HG02623 (cell line): ENCODE measurements around the gene TBL1XR1.
"Not testable (repeated sequence)": the region's sequence is repeated elsewhere in the genome, so short reads cannot be mapped to it uniquely, and the experiment has no call there.

Source experiments
- ATAC-seq: cut with Tn5 transposase; IDR thresholded peaks from one replicate; pipeline ENCODE4 v1.9.1; 2021; ENCODE audit warnings: moderate library complexity; ENCODE audit not compliant: unreplicated experiment

The TBL1XR1 gene

GRCh38 chr3:177144922-177145321 is 52.4 kb downstream of the TBL1XR1 start:
- ATAC-seq: peak; percentile 68

GRCh38 chr3:177141899-177142646 is 55.2 kb downstream of the TBL1XR1 start:
- no peak for ATAC-seq

- ATAC-seq: no peak
Observed at GRCh38 chr3:177141471-177141870, 55.8 kb downstream of the TBL1XR1 start.

- not testable (repeated sequence) for ATAC-seq
Observed at GRCh38 chr3:177139220-177139619, 58.1 kb downstream of the TBL1XR1 start.

- no peak for ATAC-seq
Observed at GRCh38 chr3:177137774-177138705, 59.2 kb downstream of the TBL1XR1 start.

- ATAC-seq: no peak
Observed at GRCh38 chr3:177136741-177137140, 60.5 kb downstream of the TBL1XR1 start.

- no peak for ATAC-seq
Observed at GRCh38 chr3:177135841-177136492, 61.3 kb downstream of the TBL1XR1 start.

- no peak for ATAC-seq
Observed at GRCh38 chr3:177134816-177135210, 62.5 kb downstream of the TBL1XR1 start.

- ATAC-seq: no peak
Observed at GRCh38 chr3:177133860-177134815, 63.1 kb downstream of the TBL1XR1 start.

GRCh38 chr3:177131927-177132636 is 65.2 kb downstream of the TBL1XR1 start:
- no peak for ATAC-seq

GRCh38 chr3:177127008-177127407 is 70.3 kb downstream of the TBL1XR1 start:
- ATAC-seq: no peak

- ATAC-seq: no peak
Observed at GRCh38 chr3:177126015-177126773, 71.1 kb downstream of the TBL1XR1 start.

GRCh38 chr3:177124882-177125281 is 72.4 kb downstream of the TBL1XR1 start:
- no peak for ATAC-seq

GRCh38 chr3:177123822-177124221 is 73.5 kb downstream of the TBL1XR1 start:
- ATAC-seq: no peak

- ATAC-seq: no peak
Observed at GRCh38 chr3:177122183-177122856, 75.0 kb downstream of the TBL1XR1 start.

- no peak for ATAC-seq
Observed at GRCh38 chr3:177119829-177120228, 77.5 kb downstream of the TBL1XR1 start.

GRCh38 chr3:177114253-177114652 is 83.0 kb downstream of the TBL1XR1 start:
- no peak for ATAC-seq

- ATAC-seq: no peak
Observed at GRCh38 chr3:177111541-177111949, 85.7 kb downstream of the TBL1XR1 start.
